SHP77 (cell line): ENCODE measurements around the gene SP110.
A peak's percentile ranks its signal among the peaks of the same experiment; 100 is the strongest.
"Not testable (repeated sequence)": the region's sequence is repeated elsewhere in the genome, so short reads cannot be mapped to it uniquely, and the experiment has no call there.

Source experiments
- DNase-seq, 2 experiments: peaks; one replicate each; lab custom pipeline; 2025; lab: John Stamatoyannopoulos, UW

SP110 gene

GRCh38 chr2:230224458-230224857, 4.7 kb upstream of the SP110 start:
- no peak for DNase-seq

DNA sequence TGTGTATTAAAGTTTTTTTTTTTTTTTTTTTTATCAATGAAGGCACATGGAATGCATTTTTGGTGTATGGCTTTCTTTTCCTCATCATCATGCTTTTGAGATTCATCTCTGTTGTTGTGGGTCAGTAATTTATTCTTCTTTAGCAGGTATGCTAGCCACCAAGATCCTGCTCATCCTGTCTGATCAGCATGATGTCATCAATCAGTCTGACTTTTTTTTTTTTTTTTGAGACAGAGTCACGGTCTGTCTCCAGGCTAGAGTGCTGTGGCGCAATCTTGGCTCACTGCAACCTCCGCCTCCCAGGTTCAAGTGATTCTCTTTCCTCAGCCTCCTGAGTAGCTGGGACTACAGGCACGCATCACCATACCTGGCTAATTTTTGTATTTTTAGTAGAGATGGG, 3.0 kb upstream of the SP110 start:
- DNase-seq = not testable (repeated sequence)

GRCh38 chr2:230221493-230221892, 1.7 kb upstream of the SP110 start:
- DNase-seq = no peak

GRCh38 chr2:230220347-230220969, 674 bp upstream of the SP110 start:
- DNase-seq = peak in 1 of 2 experiments; percentile 2

DNA sequence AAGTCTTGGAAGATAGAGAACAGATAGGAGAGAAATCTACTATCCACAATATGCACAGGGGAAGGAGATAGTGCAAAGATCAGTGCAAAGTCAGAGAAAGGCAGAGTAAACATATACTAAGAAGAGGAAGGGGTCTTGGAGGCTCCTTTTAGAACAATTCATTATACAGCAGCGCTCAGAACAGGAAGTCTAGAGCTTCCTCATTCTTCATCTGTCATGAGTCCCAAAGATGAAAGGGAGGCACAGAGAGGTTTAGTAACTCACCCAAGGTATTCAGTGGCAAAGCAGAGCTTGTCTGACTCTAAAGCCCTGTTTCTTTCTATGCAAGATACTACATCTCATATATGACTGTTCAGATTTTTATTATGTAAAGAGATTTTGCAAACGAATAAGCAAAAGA, 1.4 kb downstream of the SP110 start:
- no peak for DNase-seq

DNA sequence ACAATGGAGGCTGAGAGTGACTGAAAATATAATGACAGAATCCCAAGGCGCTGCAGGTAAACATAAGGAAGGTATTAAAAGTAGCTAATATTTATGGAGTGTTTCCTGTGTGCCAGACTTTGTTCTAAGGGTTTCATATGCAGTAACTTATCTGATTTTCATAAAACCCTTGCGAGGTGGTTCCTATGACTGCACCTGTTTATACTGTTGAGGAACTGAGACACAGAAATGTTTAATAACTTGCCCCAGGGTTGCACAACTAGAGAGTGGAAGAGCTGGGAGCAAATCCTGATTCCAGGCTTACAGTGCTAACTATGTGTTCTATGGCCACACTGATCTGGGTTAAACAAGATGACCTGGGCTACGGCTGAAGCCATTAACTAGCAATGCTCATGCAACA, 2.4 kb downstream of the SP110 start:
- no peak for DNase-seq

DNA sequence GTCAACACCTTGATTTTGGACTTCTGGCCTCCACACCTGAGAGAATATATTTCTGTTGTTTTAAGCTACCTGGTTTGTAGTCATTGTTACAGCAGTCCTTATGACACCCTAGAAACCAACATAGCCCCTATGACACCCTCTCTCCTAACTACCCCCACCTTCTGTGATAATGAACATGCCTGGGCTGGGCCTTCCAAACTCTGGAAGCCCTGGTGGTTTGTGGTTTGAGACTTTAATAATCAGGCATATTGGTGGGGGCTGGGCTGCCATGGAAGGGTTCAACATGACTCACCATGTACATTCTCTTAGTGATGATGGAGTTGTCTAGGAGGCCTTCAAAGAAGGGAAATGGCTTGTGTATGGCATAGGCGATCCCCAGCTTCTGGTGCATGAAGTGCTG, 3.3 kb downstream of the SP110 start:
- DNase-seq = no peak

- DNase-seq = no peak
Measured at GRCh38 chr2:230209422-230210051, 10.2 kb downstream of the SP110 start.

DNA sequence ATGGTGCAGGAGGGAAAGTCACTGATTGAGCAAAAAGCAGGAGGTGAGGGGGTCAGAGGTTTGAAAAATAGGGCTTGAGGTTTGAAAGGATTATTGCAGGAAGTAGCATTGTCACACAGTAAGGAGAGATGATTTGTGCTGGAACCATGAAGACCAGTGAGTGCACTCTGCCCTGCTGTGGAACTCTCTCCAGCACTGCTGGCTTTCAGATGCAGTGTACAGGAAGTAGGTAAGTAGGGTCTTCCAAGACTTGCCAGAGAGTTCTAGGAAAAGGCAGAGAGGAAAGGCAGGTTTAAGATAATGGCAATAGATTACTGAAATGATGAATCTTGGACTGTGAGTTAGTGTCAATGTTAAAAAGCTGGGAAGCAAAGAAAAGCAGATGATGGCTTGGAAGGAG, 11.2 kb downstream of the SP110 start:
- DNase-seq = no peak

- DNase-seq = no peak
Measured at GRCh38 chr2:230205721-230206120, 14.1 kb downstream of the SP110 start.

GRCh38 chr2:230205034-230205433, 14.8 kb downstream of the SP110 start:
- DNase-seq = no peak

DNA sequence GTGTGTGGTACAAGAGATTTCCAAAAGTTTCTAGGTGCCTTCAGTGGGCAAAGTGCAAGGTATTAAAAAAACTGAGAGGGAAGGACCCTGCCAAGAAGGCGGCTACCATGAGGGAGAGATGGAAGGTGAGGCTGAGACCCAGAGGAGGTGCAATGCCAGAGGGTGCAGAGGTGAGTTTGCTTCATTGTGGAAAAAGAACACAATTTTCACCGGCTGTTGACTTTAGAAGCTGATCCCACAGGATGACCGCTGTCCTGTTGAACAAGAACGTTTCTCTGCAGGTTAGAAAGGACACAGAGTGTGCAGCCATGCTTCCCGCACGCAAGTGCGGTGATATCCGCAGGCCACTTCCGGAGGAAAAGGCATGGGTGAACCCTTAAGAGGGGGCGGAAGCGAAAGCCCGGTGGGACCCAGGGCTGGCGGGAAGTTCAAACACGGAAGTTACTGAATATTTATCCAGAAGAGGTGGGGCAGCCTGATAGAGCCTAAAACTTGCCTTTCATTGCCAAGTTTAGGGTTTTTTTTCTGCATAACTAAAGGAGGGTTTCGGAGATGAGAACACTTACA, 16.6 kb downstream of the SP110 start:
- DNase-seq = no peak

DNA sequence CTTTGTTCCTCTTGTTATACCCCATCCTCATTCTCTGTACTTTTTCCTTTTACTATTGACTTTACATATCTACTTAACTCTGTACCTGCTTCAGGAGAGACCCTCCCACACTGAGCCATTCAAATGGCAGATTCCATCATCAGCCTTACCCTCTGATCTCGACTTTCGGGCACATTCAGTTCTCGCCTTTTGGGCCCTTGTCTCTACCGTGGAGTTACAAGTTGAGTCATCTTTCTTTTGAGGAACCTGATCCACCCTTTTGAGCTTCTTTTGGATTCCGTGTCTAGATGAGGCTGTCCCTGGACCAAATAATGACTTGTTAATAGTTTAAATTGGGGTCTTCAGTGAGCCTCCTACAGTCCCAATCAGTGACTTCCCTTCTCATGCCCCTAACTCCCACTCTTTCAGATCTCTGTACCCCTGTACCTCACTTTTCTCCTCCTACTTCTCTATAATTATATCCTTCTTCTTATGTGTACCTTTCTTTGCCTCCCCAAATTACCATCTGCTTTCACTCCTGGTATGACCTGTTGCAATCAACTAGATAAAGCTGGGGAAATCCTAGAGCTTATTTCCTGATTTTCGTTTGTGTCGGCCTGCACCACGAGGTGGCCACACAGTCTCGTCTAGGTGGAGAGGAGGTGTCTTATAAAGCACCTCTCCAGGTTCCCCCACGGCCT, 17.2 kb downstream of the SP110 start:
- DNase-seq = no peak

DNA sequence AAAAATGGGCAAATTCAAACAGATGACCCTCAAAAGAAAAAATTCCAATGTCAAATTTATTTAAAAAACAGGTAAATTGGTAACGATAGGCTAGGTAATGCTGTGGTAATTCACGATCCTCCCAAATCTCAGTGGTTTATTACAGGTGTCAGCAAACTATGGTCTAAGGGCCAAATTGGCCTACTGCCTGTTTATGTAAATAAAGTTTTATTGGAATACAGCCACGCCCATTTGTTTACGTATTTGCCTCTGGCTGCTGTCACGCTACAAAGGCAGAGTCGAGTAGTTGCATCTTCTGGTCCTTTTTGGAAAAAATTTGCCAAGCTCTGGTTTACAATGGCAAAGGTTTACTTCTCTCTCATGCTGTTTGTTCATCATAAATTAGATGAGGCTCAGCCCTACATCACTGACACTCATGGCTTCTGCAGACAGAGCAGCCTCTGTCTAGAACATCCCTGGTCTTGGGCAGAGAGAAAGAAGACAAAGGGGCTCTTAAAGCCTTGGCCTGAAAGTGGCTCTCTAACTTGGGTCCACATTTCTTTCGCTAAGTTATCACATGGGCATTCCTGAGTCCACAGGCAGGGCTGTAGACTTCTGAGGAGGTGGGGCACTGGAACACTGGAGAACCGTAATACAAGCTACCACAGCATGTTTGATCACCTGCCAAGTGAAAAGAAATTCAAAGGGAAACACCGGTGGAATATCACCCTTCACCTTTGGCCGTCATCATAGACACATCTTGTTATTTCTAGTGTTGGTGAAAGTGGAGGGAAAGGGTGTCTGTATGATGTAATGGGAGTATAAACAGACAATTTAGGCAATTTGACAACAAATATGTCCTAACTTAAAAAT, 34.8 kb downstream of the SP110 start:
- DNase-seq = peak; percentile 44 to 55

- no peak for DNase-seq
Measured at GRCh38 chr2:230181195-230181594, 38.6 kb downstream of the SP110 start.

GRCh38 chr2:230179907-230180306, 39.9 kb downstream of the SP110 start:
- DNase-seq = peak in 1 of 2 experiments; percentile 26

GRCh38 chr2:230178546-230179485, 41.0 kb downstream of the SP110 start:
- no peak for DNase-seq

- DNase-seq = no peak
Measured at GRCh38 chr2:230176996-230177395, 42.8 kb downstream of the SP110 start.

DNA sequence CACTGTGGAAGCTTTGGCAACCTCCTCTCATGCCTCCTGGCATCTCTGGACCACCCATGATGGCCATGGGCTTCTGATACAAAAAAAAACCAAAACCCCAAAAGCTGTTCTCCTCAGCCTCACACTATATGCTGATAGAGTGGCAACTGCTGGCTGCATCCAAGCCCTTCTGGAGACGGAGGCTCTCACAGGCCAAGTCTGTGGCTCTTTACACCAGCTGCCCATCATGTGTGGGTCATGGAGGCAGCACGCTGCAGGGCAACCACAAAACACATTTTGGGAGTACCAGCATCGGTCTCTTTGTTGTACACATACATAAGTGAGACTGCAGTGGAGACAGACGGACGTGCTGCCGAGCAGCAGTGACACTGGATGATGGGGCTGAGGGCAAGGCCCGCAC, 45.3 kb downstream of the SP110 start:
- DNase-seq = no peak

- DNase-seq = no peak
Measured at GRCh38 chr2:230172852-230173251, 46.9 kb downstream of the SP110 start.

DNA sequence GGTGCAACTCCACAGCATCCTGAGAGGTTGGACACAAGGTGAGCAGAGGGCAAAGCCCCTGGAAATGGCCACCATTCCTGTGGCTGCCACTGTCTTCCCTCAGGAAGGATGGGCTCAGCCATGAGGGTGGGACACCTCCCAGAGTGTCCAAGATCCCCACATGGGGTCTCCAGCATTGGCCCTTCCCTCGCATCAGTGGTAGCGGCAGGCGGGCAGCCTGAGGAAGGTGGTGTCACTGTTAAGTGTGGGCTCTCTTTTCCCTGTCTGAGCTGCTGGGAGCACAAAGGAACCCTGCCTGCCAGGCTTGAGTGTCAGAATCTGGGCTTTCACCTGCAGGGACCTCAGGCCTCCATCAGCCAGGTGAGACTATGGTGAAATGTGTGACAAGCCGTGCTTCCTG, 47.6 kb downstream of the SP110 start:
- no peak for DNase-seq
